ENCODE results near the gene RB1.
"Not testable (repeated sequence)": the region's sequence is repeated elsewhere in the genome, so short reads cannot be mapped to it uniquely, and the experiment has no call there.

Gene RB1

DNA sequence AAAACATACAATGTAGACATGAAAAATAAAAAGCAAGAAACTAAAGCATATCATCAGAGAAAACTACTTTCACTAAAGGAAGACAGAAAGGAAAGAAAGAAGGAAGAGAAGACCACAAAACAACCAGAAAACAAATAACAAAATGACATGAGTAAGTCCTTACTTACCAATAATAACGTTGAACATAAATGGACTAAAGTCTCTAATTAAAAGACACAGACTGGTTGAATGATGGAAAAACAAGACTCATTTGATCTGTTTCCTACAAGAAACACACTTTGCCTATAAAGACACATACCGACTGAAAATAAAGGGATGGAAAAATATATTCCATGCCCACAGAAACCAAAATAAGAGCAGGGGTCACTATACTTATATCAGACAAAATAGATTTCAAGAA lies 46.0 kb downstream of the RB1 start:
- H3K27ac ChIP-seq (ENCODE audit: low read depth, low read length) = no peak overlapping the region
- WGBS = 86% methylated on average over 1 of the region's 2 CpGs
- H3K9me3 ChIP-seq (ENCODE audit: insufficient read depth, low read depth, low read length) = peaks cover 6% of the 10 kb centered on the region; the same call in 1 of the 2 replicates
- H3K9ac ChIP-seq (ENCODE audit: low read depth, low read length) = no peak overlapping the region
- no peaks in the 10 kb centered on the region for H3K27me3 ChIP-seq (ENCODE audit: insufficient read depth, low read length)
- no peaks in the 10 kb centered on the region for H3K4me1 ChIP-seq (ENCODE audit: insufficient read depth, low read length)
- H3K36me3 ChIP-seq (ENCODE audit: insufficient read depth, low read length) = peaks cover 31% of the 10 kb centered on the region; the same call in 1 of the 2 replicates
- H3K4me3 ChIP-seq (ENCODE audit: low read length) = no peak overlapping the region

DNA sequence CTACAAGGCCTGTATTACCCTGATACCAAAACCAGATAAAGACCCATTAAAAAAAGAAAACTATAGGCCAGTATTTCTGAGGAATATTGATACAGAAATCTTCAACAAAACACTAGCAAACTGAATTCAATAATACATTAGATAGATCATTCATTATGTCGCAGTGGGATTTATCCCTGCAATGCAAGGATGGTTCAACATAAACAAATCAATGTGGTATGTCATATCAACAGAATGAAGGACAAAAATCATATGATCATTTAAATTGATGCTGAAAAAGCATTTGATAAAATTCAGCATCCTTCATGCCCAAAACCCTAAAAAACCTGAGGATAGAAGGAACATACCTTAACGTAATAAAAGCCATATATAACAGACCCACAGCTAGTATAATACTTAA lies 50.0 kb downstream of the RB1 start:
- Histone ChIP-seq H3K4me3 (ENCODE audit: low read length) (no peak overlapping the region), H3K27ac (ENCODE audit: low read depth, low read length) (no peak overlapping the region), H3K36me3 (ENCODE audit: insufficient read depth, low read length) (peaks cover 30% of the 10 kb centered on the region; the same call in 1 of the 2 replicates), H3K4me1 (ENCODE audit: insufficient read depth, low read length) (no peaks in the 10 kb centered on the region), H3K9ac (ENCODE audit: low read depth, low read length) (no peak overlapping the region), H3K27me3 (ENCODE audit: insufficient read depth, low read length) (no peaks in the 10 kb centered on the region), H3K9me3 (ENCODE audit: insufficient read depth, low read depth, low read length) (peaks cover 8% of the 10 kb centered on the region; the same call in 1 of the 2 replicates)
- 100% methylated on average over 1 of the region's 2 CpGs for WGBS

DNA sequence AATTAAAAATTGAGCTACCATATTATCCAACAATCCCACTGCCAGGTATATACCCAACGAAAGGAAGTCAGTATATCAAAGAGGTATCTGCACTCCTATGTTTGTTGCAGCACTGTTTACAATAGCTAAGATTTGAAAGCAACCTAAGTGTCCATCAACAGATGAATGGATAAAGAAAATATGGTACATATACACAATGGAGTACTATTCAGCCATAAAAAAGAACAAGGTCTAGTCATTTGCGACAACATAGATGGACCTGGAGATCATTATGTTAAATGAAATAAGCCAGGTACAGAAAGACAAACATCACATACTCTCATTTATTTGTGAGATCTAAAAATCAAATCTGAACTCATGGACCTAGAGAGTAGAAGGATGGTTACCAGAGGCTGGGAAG lies 52.0 kb downstream of the RB1 start:
- not testable (repeated sequence) for H3K27ac ChIP-seq (ENCODE audit: low read depth, low read length); H3K9ac ChIP-seq (ENCODE audit: low read depth, low read length); H3K4me3 ChIP-seq (ENCODE audit: low read length); H3K4me1 ChIP-seq (ENCODE audit: insufficient read depth, low read length); H3K9me3 ChIP-seq (ENCODE audit: insufficient read depth, low read depth, low read length); H3K27me3 ChIP-seq (ENCODE audit: insufficient read depth, low read length)
- H3K36me3 ChIP-seq (ENCODE audit: insufficient read depth, low read length) = peaks cover 12% of the 10 kb centered on the region; the same call in 1 of the 2 replicates
- 96% methylated on average over 2 of the region's 2 CpGs for WGBS

GRCh38 chr13:48356750-48357149 lies 53.2 kb downstream of the RB1 start:
- H3K27ac ChIP-seq (ENCODE audit: low read depth, low read length) = no peak overlapping the region
- WGBS = 88% methylated on average over 2 of the region's 3 CpGs
- no peak overlapping the region for H3K9ac ChIP-seq (ENCODE audit: low read depth, low read length)
- peaks cover 8% of the 10 kb centered on the region; the same call in 1 of the 2 replicates for H3K9me3 ChIP-seq (ENCODE audit: insufficient read depth, low read depth, low read length)
- no peaks in the 10 kb centered on the region for H3K4me1 ChIP-seq (ENCODE audit: insufficient read depth, low read length)
- no peak overlapping the region for H3K4me3 ChIP-seq (ENCODE audit: low read length)
- H3K27me3 ChIP-seq (ENCODE audit: insufficient read depth, low read length) = no peaks in the 10 kb centered on the region
- peaks cover 4% of the 10 kb centered on the region; the same call in 1 of the 2 replicates for H3K36me3 ChIP-seq (ENCODE audit: insufficient read depth, low read length)

DNA sequence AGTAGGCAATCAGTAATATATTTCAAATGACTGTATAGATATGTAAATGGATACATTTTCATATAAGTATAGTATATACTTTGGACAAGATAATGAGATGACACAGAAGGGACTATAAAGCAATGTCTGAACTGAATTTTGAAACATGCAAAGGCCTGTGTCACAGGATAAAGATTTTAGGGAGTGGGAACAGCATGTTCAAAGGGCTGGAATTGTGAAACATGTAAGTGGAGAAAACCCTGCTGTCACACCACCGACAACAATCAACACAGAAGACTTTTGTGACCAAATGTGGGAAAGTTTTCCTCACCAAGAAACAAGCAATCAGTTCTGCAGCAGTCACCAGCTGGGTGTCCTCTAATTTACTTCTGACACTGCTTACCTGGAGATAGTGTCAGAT lies 66.4 kb downstream of the RB1 start:
- H3K27ac ChIP-seq (ENCODE audit: low read depth, low read length) = no peak overlapping the region
- H3K4me1 ChIP-seq (ENCODE audit: insufficient read depth, low read length) = no peaks in the 10 kb centered on the region
- no peaks in the 10 kb centered on the region for H3K9me3 ChIP-seq (ENCODE audit: insufficient read depth, low read depth, low read length)
- H3K27me3 ChIP-seq (ENCODE audit: insufficient read depth, low read length) = no peaks in the 10 kb centered on the region
- H3K36me3 ChIP-seq (ENCODE audit: insufficient read depth, low read length) = peaks cover 4% of the 10 kb centered on the region; the same call in 1 of the 2 replicates
- no peak overlapping the region for H3K4me3 ChIP-seq (ENCODE audit: low read length)
- no peak overlapping the region for H3K9ac ChIP-seq (ENCODE audit: low read depth, low read length)
- WGBS = 90% methylated on average over 1 of the region's 1 CpG

- Histone ChIP-seq H3K9ac (ENCODE audit: low read depth, low read length) (no peak overlapping the region), H3K4me1 (ENCODE audit: insufficient read depth, low read length) (no peaks in the 10 kb centered on the region), H3K4me3 (ENCODE audit: low read length) (no peak overlapping the region), H3K9me3 (ENCODE audit: insufficient read depth, low read depth, low read length) (no peaks in the 10 kb centered on the region), H3K27ac (ENCODE audit: low read depth, low read length) (no peak overlapping the region), H3K27me3 (ENCODE audit: insufficient read depth, low read length) (no peaks in the 10 kb centered on the region), H3K36me3 (ENCODE audit: insufficient read depth, low read length) (peaks cover 6% of the 10 kb centered on the region; the same call in 1 of the 2 replicates)
- WGBS = 86% methylated on average over 1 of the region's 2 CpGs
Measured at GRCh38 chr13:48370815-48371214, 67.3 kb downstream of the RB1 start.

DNA sequence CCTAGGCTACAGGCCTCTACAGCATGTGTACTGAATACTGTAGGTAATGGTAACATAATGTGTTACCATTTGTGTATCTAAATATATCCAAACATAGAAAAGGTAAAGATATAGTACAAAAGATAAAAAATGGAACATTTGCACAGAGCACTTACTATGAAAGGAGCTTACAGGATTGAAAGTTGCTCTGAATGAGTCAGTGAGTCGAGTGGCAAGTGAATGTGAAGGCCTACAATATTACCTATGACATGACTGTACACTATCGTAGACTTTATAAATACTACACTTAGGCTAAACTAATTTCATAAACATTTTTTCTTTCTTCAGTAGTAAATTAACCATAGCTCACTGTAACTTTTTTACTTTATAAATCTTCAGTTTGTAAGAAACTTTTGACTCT lies 74.3 kb downstream of the RB1 start:
- Histone ChIP-seq H3K9ac (ENCODE audit: low read depth, low read length) (no peak overlapping the region), H3K27me3 (ENCODE audit: insufficient read depth, low read length) (no peaks in the 10 kb centered on the region), H3K4me1 (ENCODE audit: insufficient read depth, low read length) (no peaks in the 10 kb centered on the region), H3K9me3 (ENCODE audit: insufficient read depth, low read depth, low read length) (no peaks in the 10 kb centered on the region), H3K36me3 (ENCODE audit: insufficient read depth, low read length) (peaks cover 16% of the 10 kb centered on the region; the same call in 1 of the 2 replicates), H3K27ac (ENCODE audit: low read depth, low read length) (no peak overlapping the region), H3K4me3 (ENCODE audit: low read length) (no peak overlapping the region)
- WGBS = 87% methylated on average over 2 of the region's 2 CpGs

GRCh38 chr13:48380581-48380980 lies 77.0 kb downstream of the RB1 start:
- H3K36me3 ChIP-seq (ENCODE audit: insufficient read depth, low read length) = peaks cover 10% of the 10 kb centered on the region; the same call in 1 of the 2 replicates
- H3K4me3 ChIP-seq (ENCODE audit: low read length) = no peak overlapping the region
- H3K9me3 ChIP-seq (ENCODE audit: insufficient read depth, low read depth, low read length) = no peaks in the 10 kb centered on the region
- H3K27me3 ChIP-seq (ENCODE audit: insufficient read depth, low read length) = no peaks in the 10 kb centered on the region
- H3K9ac ChIP-seq (ENCODE audit: low read depth, low read length) = no peak overlapping the region
- H3K27ac ChIP-seq (ENCODE audit: low read depth, low read length) = no peak overlapping the region
- no peaks in the 10 kb centered on the region for H3K4me1 ChIP-seq (ENCODE audit: insufficient read depth, low read length)

- Histone ChIP-seq H3K27ac (ENCODE audit: low read depth, low read length) (no peak overlapping the region), H3K36me3 (ENCODE audit: insufficient read depth, low read length) (0 out of 2 replicates have a peak, but pooled peaks cover 6% of the 10 kb centered on the region), H3K9me3 (ENCODE audit: insufficient read depth, low read depth, low read length) (no peaks in the 10 kb centered on the region), H3K27me3 (ENCODE audit: insufficient read depth, low read length) (no peaks in the 10 kb centered on the region), H3K4me1 (ENCODE audit: insufficient read depth, low read length) (no peaks in the 10 kb centered on the region), H3K9ac (ENCODE audit: low read depth, low read length) (no peak overlapping the region), H3K4me3 (ENCODE audit: low read length) (no peak overlapping the region)
- 100% methylated on average over 2 of the region's 2 CpGs for WGBS
Measured at GRCh38 chr13:48383384-48383783, 79.8 kb downstream of the RB1 start.

DNA sequence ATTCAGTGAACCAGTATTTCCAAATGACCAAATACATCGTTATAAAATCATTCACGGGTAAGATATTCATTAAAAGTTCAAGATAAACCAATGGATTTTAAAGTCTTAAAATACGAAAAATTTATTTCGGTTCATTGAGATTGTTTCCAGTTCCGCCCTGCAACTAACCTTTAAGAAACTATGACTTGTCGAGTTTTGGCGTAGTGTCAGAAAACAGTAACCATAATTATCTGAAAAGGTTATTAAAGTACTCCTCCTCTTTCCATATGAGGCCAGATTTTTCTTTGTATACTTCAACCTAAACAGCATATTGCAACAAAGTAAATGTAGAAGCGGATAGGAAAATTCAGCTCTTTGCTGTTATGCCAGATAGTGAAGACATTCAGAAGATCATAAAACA lies 83.3 kb downstream of the RB1 start:
- Histone ChIP-seq H3K4me1 (ENCODE audit: insufficient read depth, low read length) (no peaks in the 10 kb centered on the region), H3K27ac (ENCODE audit: low read depth, low read length) (no peak overlapping the region), H3K36me3 (ENCODE audit: insufficient read depth, low read length) (no peaks in the 10 kb centered on the region), H3K27me3 (ENCODE audit: insufficient read depth, low read length) (no peaks in the 10 kb centered on the region), H3K9ac (ENCODE audit: low read depth, low read length) (no peak overlapping the region), H3K9me3 (ENCODE audit: insufficient read depth, low read depth, low read length) (no peaks in the 10 kb centered on the region), H3K4me3 (ENCODE audit: low read length) (no peak overlapping the region)
- 96% methylated on average over 7 of the region's 8 CpGs for WGBS

- H3K9ac ChIP-seq (ENCODE audit: low read depth, low read length) = no peak overlapping the region
- WGBS = 92% methylated on average over 3 of the region's 3 CpGs
- H3K9me3 ChIP-seq (ENCODE audit: insufficient read depth, low read depth, low read length) = peaks cover 2% of the 10 kb centered on the region; the same call in 1 of the 2 replicates
Measured at GRCh38 chr13:48391257-48391656, 87.7 kb downstream of the RB1 start.

More at GRCh38 chr13:48391257-48391656, 87.7 kb downstream of the RB1 start:
- Histone ChIP-seq H3K36me3 (ENCODE audit: insufficient read depth, low read length) (no peaks in the 10 kb centered on the region), H3K27ac (ENCODE audit: low read depth, low read length) (no peak overlapping the region), H3K27me3 (ENCODE audit: insufficient read depth, low read length) (no peaks in the 10 kb centered on the region), H3K4me1 (ENCODE audit: insufficient read depth, low read length) (no peaks in the 10 kb centered on the region), H3K4me3 (ENCODE audit: low read length) (no peak overlapping the region)

Data from HUES64 (cell line).